Dermis microvascular lymphatic vessel endothelial cell (primary cell): Measurements from ENCODE around the gene HAUS2. TPM values are rescaled to one million over a fixed set of nuclear protein-coding genes. Genes with fewer than 3 reads are reported as not detected.
"Not testable (repeated sequence)": the region's sequence is repeated elsewhere in the genome, so short reads cannot be mapped to it uniquely, and the experiment has no call there.

Experiments
- DNase-seq, 2 donors: peaks; one replicate each; pipeline versions ENCODE4 v3.0.0 to v3.0.0-alpha.2; 2010; ENCODE audit warnings: low read depth in 2 of 2
- total RNA-seq: library from RNA; depleted of rRNA; stranded (reverse); fragments of >200 nt; gene quantifications from 2 replicates; pipeline ENCODE4 v1.2.1, GENCODE V29; 2014

HAUS2 gene
- total RNA-seq, 1 donor from 2014 or later: 26.8 TPM

- peak; percentile 91 to 98 for DNase-seq
These were observed 26.8 kb downstream of the HAUS2 start, which contains the start of gene STARD9 for GRCh38 chr15:42575188-42576039. STARD9 (plus strand) TSS chr15:42575606; CDS start chr15:42575716, 110 bp downstream.

- no peak for DNase-seq
These were observed 27.5 kb downstream of the HAUS2 start for GRCh38 chr15:42576040-42576594.

GRCh38 chr15:42576776-42577175 lies 28.1 kb downstream of the HAUS2 start:
- DNase-seq: no peak

GRCh38 chr15:42577514-42578031 lies 28.9 kb downstream of the HAUS2 start:
- peak in 1 of 2 donors; percentile 51 for DNase-seq

GRCh38 chr15:42578984-42579537 lies 30.4 kb downstream of the HAUS2 start:
- DNase-seq: no peak

- DNase-seq: peak; percentile 43 to 88
These were observed 32.7 kb downstream of the HAUS2 start for GRCh38 chr15:42581272-42581730.

GRCh38 chr15:42582569-42583375 lies 34.1 kb downstream of the HAUS2 start:
- no peak for DNase-seq

GRCh38 chr15:42584031-42584765 lies 35.6 kb downstream of the HAUS2 start:
- DNase-seq: peak in 1 of 2 donors; percentile 62

- DNase-seq: no peak
These were observed 42.1 kb downstream of the HAUS2 start for GRCh38 chr15:42590619-42591237.

GRCh38 chr15:42591238-42591934 lies 42.7 kb downstream of the HAUS2 start:
- peak in 1 of 2 donors; percentile 43 for DNase-seq

- no peak for DNase-seq
These were observed 44.1 kb downstream of the HAUS2 start for GRCh38 chr15:42592716-42593115.

GRCh38 chr15:42593143-42593542 lies 44.5 kb downstream of the HAUS2 start:
- DNase-seq: peak; percentile 34 to 72

- no peak for DNase-seq
These were observed 45.5 kb downstream of the HAUS2 start for GRCh38 chr15:42594095-42594494.

GRCh38 chr15:42595626-42596240 lies 47.1 kb downstream of the HAUS2 start:
- no peak for DNase-seq

GRCh38 chr15:42601316-42601715 lies 52.7 kb downstream of the HAUS2 start:
- not testable (repeated sequence) for DNase-seq

GRCh38 chr15:42602501-42602900 lies 53.9 kb downstream of the HAUS2 start:
- DNase-seq: no peak

- DNase-seq: no peak
These were observed 55.3 kb downstream of the HAUS2 start for GRCh38 chr15:42603978-42604377.

- peak in 1 of 2 donors; percentile 74 for DNase-seq
These were observed 56.5 kb downstream of the HAUS2 start for GRCh38 chr15:42604894-42605744.
